ENCODE measurements around the gene ADH7. TPM values are rescaled to one million over a fixed set of nuclear protein-coding genes. Genes with fewer than 3 reads are reported as not detected.

The ADH7 gene
- total RNA-seq, 1 experiment from 2014 or later, result not detected

DNA sequence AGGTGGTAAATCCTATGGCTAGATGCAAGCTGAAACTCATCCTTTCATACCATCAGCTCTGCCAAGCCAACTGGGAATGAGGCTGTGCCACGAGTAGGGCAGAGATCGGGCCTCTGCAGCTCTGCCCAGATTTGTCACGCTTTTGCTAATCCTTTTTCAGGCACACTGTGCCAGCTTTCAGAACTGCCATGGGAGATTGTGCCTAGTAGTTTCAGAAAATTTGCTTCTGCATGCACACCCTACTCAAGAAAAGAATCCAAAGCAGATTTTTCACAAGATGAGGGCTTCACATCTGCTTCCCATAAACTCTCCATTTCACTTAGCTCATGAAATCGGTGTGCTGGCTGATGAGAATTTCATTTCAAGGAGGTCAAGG lies 3.3 kb upstream of the ADH7 start:
- POLR2A ChIA-PET (ENCODE audit: low non-redundant PET), result no interaction called here
- TF ChIP-seq, protein P1, sequence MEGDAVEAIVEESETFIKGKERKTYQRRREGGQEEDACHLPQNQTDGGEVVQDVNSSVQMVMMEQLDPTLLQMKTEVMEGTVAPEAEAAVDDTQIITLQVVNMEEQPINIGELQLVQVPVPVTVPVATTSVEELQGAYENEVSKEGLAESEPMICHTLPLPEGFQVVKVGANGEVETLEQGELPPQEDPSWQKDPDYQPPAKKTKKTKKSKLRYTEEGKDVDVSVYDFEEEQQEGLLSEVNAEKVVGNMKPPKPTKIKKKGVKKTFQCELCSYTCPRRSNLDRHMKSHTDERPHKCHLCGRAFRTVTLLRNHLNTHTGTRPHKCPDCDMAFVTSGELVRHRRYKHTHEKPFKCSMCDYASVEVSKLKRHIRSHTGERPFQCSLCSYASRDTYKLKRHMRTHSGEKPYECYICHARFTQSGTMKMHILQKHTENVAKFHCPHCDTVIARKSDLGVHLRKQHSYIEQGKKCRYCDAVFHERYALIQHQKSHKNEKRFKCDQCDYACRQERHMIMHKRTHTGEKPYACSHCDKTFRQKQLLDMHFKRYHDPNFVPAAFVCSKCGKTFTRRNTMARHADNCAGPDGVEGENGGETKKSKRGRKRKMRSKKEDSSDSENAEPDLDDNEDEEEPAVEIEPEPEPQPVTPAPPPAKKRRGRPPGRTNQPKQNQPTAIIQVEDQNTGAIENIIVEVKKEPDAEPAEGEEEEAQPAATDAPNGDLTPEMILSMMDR (conservative IDR thresholded peaks at IDR 0.05; ENCODE audit: low read depth, low read length), result no peak
- no peak for TF ChIP-seq EZH2 (IDR thresholded peaks at IDR 0.05; ENCODE audit: borderline replicate concordance, low read depth, low read length, poor library complexity, severe bottlenecking)
- CTCF ChIA-PET, result no interaction called here

DNA sequence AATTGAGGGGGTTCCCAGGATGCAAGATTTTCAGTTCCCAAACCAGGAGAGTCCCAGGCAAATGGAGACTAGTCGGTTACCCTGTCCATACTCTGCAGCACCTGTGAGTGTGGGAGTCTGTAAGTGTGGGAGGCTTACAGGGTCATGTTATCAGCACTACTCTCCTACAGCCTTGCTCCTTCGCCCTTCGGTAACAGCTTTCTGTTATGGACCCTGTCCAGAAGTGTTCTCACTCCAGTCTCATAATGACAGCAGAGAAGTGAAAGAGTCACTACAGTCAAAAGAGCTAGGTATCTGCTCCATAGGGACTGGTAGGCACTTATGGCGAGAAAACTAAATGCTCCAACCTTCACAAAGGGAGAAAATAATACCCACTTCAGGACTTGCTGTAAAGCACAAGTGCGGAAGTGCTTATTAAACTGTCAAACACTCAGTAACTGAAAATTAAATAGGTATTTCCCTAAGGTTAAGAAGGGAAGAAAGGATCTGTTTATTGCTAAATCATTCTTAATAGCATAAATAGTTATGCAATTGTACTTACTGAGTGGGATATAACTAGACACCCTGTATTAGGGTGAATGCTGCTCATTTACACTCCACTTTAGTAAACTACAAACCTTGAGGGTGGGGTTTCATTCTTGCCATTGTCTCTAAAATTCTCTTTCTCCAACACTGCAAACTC lies 2.7 kb upstream of the ADH7 start:
- H3K4me3 ChIP-seq (ENCODE audit: low read depth, low read length, poor library complexity, severe bottlenecking), result no peak overlapping the region
- no peaks in the 10 kb centered on the region for H3K36me3 ChIP-seq (ENCODE audit: insufficient read depth, low read length, poor library complexity, severe bottlenecking)
- peaks cover 15% of the 10 kb centered on the region for H3K4me1 ChIP-seq (ENCODE audit: insufficient read depth, low read length, poor library complexity, severe bottlenecking)
- peak; percentile 14 for DNase-seq (ENCODE audit: low spot score)
- BruUV-seq (replicated peaks), result no TSS peak
- ChIA-PET CTCF (no interaction called here), POLR2A (ENCODE audit: low non-redundant PET) (no interaction called here)
- H3K27me3 ChIP-seq (replicated peaks; ENCODE audit: insufficient read depth, low read depth, low read length, poor library complexity), result peaks cover 17% of the 10 kb centered on the region
- intact Hi-C loops (cut with micrococcal nuclease; ENCODE audit: unreplicated experiment), result no loop called here
- H3K27ac ChIP-seq (ENCODE audit: low read depth, low read length, poor library complexity, severe bottlenecking), result no peak overlapping the region
- no peaks in the 10 kb centered on the region for H3K9me3 ChIP-seq (ENCODE audit: low read depth, low read length, poor library complexity, severe bottlenecking)
- TF ChIP-seq EZH2 (IDR thresholded peaks at IDR 0.05; ENCODE audit: borderline replicate concordance, low read depth, low read length, poor library complexity, severe bottlenecking), result no peak
- TF ChIP-seq, protein P1 (conservative IDR thresholded peaks at IDR 0.05; ENCODE audit: low read depth, low read length), result no peak

More for the DNA sequence above, 3.3 kb upstream of the ADH7 start:
- Histone ChIP-seq H3K4me3 (ENCODE audit: low read depth, low read length, poor library complexity, severe bottlenecking) (no peak overlapping the region), H3K4me1 (ENCODE audit: insufficient read depth, low read length, poor library complexity, severe bottlenecking) (peaks cover 15% of the 10 kb centered on the region), H3K36me3 (ENCODE audit: insufficient read depth, low read length, poor library complexity, severe bottlenecking) (no peaks in the 10 kb centered on the region), H3K27ac (ENCODE audit: low read depth, low read length, poor library complexity, severe bottlenecking) (no peak overlapping the region), H3K27me3 (replicated peaks; ENCODE audit: insufficient read depth, low read depth, low read length, poor library complexity) (peaks cover 13% of the 10 kb centered on the region), H3K9me3 (ENCODE audit: low read depth, low read length, poor library complexity, severe bottlenecking) (no peaks in the 10 kb centered on the region)
- peak; percentile 43 for DNase-seq (ENCODE audit: low spot score)
- intact Hi-C loops (cut with micrococcal nuclease; ENCODE audit: unreplicated experiment), result no loop called here
- no TSS peak for BruUV-seq (replicated peaks)

DNA sequence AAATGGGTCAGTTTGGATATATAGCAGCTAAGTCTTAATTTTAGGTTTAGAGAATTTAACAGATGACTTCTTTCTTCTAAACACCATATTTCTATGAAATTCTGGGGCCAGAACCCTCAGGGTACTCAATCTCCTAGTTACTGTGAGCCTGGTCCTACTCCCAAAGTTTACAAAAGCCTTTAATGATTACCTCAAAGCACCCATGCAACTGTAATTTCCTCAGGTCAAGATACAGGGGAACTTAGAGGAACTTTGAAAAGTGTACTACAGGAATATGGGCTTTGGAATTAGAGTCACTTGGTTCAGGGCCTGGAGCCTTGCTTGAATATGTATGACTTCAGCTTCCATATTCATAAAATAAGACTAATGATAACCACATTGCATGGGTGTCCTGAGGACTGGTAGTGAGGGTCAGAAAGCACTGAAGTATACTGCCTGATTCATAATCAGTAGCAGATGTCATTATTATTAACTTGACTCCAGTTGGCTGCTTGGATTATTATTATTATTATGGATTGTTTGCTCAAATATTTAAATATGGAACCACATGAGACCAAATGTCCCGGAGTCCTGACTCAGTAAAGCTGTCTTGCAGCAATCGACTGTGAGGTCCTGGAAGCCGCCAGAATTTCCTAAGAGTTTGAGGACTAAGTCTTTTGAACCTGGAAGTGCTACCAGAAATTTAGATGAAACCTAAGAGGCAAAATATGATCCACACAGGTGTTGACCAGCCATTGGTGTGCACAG lies 2.0 kb upstream of the ADH7 start:
- Histone ChIP-seq H3K4me3 (ENCODE audit: low read depth, low read length, poor library complexity, severe bottlenecking) (no peak overlapping the region), H3K4me1 (ENCODE audit: insufficient read depth, low read length, poor library complexity, severe bottlenecking) (peaks cover 15% of the 10 kb centered on the region), H3K27ac (ENCODE audit: low read depth, low read length, poor library complexity, severe bottlenecking) (no peak overlapping the region), H3K36me3 (ENCODE audit: insufficient read depth, low read length, poor library complexity, severe bottlenecking) (no peaks in the 10 kb centered on the region), H3K9me3 (ENCODE audit: low read depth, low read length, poor library complexity, severe bottlenecking) (no peaks in the 10 kb centered on the region), H3K27me3 (replicated peaks; ENCODE audit: insufficient read depth, low read depth, low read length, poor library complexity) (peaks cover 17% of the 10 kb centered on the region)
- ChIA-PET CTCF (no interaction called here), POLR2A (ENCODE audit: low non-redundant PET) (no interaction called here)
- intact Hi-C loops (cut with micrococcal nuclease; ENCODE audit: unreplicated experiment), result no loop called here
- BruUV-seq (replicated peaks), result no TSS peak
- no peak for DNase-seq (ENCODE audit: low spot score)
- TF ChIP-seq, protein P1 (conservative IDR thresholded peaks at IDR 0.05; ENCODE audit: low read depth, low read length), result no peak
- TF ChIP-seq EZH2 (IDR thresholded peaks at IDR 0.05; ENCODE audit: borderline replicate concordance, low read depth, low read length, poor library complexity, severe bottlenecking), result no peak

Data from A673 (cell line).